ENCODE results near the gene CST11.
"Not testable (repeated sequence)": the region's sequence is repeated elsewhere in the genome, so short reads cannot be mapped to it uniquely, and the experiment has no call there.

GRCh38 chr20:23466961-23467360, 14.3 kb upstream of the CST11 start:
- not testable (repeated sequence) for TF ChIP-seq ZNF23 (tag by site-specific recombination; IDR thresholded peaks at IDR 0.05; ENCODE audit: borderline replicate concordance); BCL11A (tag by site-specific recombination; IDR thresholded peaks at IDR 0.05; ENCODE audit: low read depth); ZBTB8A (tag by site-specific recombination; IDR thresholded peaks at IDR 0.05); ZNF449 (tag by site-specific recombination; IDR thresholded peaks at IDR 0.05); ZNF2 (tag by site-specific recombination; IDR thresholded peaks at IDR 0.05); CTCF (tag by site-specific recombination; IDR thresholded peaks at IDR 0.05); REPIN1 (tag by site-specific recombination; IDR thresholded peaks at IDR 0.05; ENCODE audit: low read depth); ZFP37 (tag by site-specific recombination; IDR thresholded peaks at IDR 0.05); ATF2 (tag by site-specific recombination; IDR thresholded peaks at IDR 0.05; ENCODE audit: low read depth); ZNF214 (tag by site-specific recombination; IDR thresholded peaks at IDR 0.05; ENCODE audit: borderline replicate concordance); IKZF3 (tag by site-specific recombination; IDR thresholded peaks at IDR 0.05)

Measured in HEK293 (cell line).